Astrocyte (in vitro differentiated cells and primary cell): ENCODE measurements around the gene GLYATL1B. TPM values are rescaled to one million over a fixed set of nuclear protein-coding genes. Genes with fewer than 3 reads are reported as not detected.
"Not testable (repeated sequence)": the region's sequence is repeated elsewhere in the genome, so short reads cannot be mapped to it uniquely, and the experiment has no call there.

Experiments
- DNase-seq: peaks from one replicate; pipeline ENCODE4 v3.0.0-alpha.2; 2010; ENCODE audit warnings: low read depth
- FAIRE-seq: peaks from 2 replicates; lab custom pipeline; 2011; peaks lifted over from hg19 to GRCh38; lab: Jason Lieb, UNC
- H2AFZ ChIP-seq: 2 replicates; pipeline ENCODE4 v1.6.0; 2012; ENCODE audit warnings: low read depth, low read length, inconsistent platforms
- H3K27ac ChIP-seq: 2 replicates; pipeline ENCODE4 v1.5.1; 2011; ENCODE audit warnings: low read depth, low read length, inconsistent platforms
- H3K27me3 ChIP-seq: 2 replicates; pipeline ENCODE4 v1.6.0; 2011; ENCODE audit warnings: low read length, inconsistent platforms; ENCODE audit not compliant: insufficient read depth
- H3K36me3 ChIP-seq: 2 replicates; pipeline ENCODE4 v1.5.1; 2011; ENCODE audit warnings: low read length, inconsistent platforms; ENCODE audit not compliant: insufficient read depth
- H3K4me1 ChIP-seq: 2 replicates; pipeline ENCODE4 v1.5.1; 2011; ENCODE audit warnings: low read length, inconsistent platforms; ENCODE audit not compliant: insufficient read depth
- H3K4me2 ChIP-seq: 2 replicates; pipeline ENCODE4 v1.6.0; 2012; ENCODE audit warnings: low read length, inconsistent platforms
- H3K4me3 ChIP-seq: 2 replicates; pipeline ENCODE4 v1.5.1; 2011; ENCODE audit warnings: low read depth, mild to moderate bottlenecking, low read length, inconsistent platforms; ENCODE audit not compliant: insufficient read depth
- H3K79me2 ChIP-seq: 2 replicates; pipeline ENCODE4 v1.6.0; 2012; ENCODE audit warnings: mild to moderate bottlenecking, low read length, inconsistent platforms; ENCODE audit not compliant: insufficient read depth
- H3K9ac ChIP-seq: 2 replicates; pipeline ENCODE4 v1.6.0; 2012; ENCODE audit warnings: mild to moderate bottlenecking, low read length, inconsistent platforms
- H3K9me3 ChIP-seq: 2 replicates; pipeline ENCODE4 v1.5.1; 2012; ENCODE audit warnings: low read depth, mild to moderate bottlenecking, low read length, inconsistent platforms; ENCODE audit not compliant: insufficient read depth
- H4K20me1 ChIP-seq: 2 replicates; pipeline ENCODE4 v1.6.0; 2012; ENCODE audit warnings: low read length, inconsistent platforms; ENCODE audit not compliant: insufficient read depth
- H3K27ac Mint-ChIP-seq: one replicate; pipeline ENCODE4 v1.8.0; 2021; ENCODE audit warnings: mild to moderate bottlenecking, mixed read lengths; ENCODE audit not compliant: unreplicated experiment
- H3K27me3 Mint-ChIP-seq: one replicate; pipeline ENCODE4 v1.8.0; 2021; ENCODE audit warnings: low read depth, mixed read lengths; ENCODE audit not compliant: unreplicated experiment
- H3K36me3 Mint-ChIP-seq: one replicate; pipeline ENCODE4 v1.8.0; 2021; ENCODE audit warnings: low read depth, mixed read lengths; ENCODE audit not compliant: unreplicated experiment
- H3K4me1 Mint-ChIP-seq: one replicate; pipeline ENCODE4 v1.8.0; 2021; ENCODE audit warnings: low read depth, mixed read lengths; ENCODE audit not compliant: unreplicated experiment
- H3K4me3 Mint-ChIP-seq: one replicate; pipeline ENCODE4 v1.8.0; 2021; ENCODE audit warnings: mild to moderate bottlenecking, moderate library complexity, mixed read lengths; ENCODE audit not compliant: unreplicated experiment
- H3K9me3 Mint-ChIP-seq: one replicate; pipeline ENCODE4 v1.8.0; 2021; ENCODE audit warnings: mild to moderate bottlenecking, mixed read lengths; ENCODE audit not compliant: unreplicated experiment
- EZH2 ChIP-seq: IDR thresholded peaks from 2 replicates; pipeline ENCODE4 v1.6.1; 2012; ENCODE audit warnings: mild to moderate bottlenecking, low read length, inconsistent platforms; ENCODE audit not compliant: insufficient read depth
- total RNA-seq: library from RNA; stranded (reverse); gene quantifications from 2 replicates; pipeline ENCODE4 v1.2.1, GENCODE V29; 2021
- TF ChIP-seq, protein P1 (sequence below): IDR thresholded peaks from 2 replicates; pipeline ENCODE4 v1.5.1; 2011; ENCODE audit warnings: low read depth, mild to moderate bottlenecking, inconsistent platforms, low read length, moderate library complexity; ENCODE audit not compliant: insufficient read depth

GLYATL1B gene
- total RNA-seq, 1 donor from 2014 or later, result not detected

DNA sequence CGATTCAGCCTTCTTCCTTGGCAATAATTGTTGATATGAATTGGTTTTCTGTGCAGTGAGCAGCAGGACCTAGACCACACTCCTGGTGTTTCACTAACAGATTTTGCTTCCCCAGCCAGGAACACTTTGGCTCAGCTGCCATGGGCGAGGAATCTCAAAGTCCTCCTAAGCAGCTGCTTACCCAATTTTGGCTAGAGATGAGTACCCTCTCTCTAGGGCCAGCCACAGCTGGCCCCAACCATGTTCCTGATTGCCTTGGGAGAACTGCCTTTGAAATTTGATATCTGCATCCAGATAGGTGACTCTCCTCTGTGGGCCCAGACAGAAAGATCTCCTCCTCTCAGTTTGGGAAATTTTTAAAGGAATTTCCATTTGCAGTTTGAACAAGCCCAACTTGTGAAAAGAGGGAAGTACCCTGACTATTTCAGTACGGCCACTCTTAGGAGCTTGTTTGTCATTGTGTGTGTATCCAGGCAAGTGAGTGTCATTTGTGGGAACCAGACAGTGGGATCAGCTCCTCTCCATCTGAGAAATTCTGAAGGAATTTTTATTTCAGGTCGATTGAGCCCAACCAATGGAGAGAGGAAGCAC, 4.6 kb upstream of the GLYATL1B start:
- not testable (repeated sequence) for H3K4me1 ChIP-seq, H4K20me1 ChIP-seq, H3K36me3 Mint-ChIP-seq, DNase-seq, H3K27ac Mint-ChIP-seq, H2AFZ ChIP-seq, H3K9me3 Mint-ChIP-seq, H3K9me3 ChIP-seq, H3K4me1 Mint-ChIP-seq, H3K4me2 ChIP-seq, H3K27me3 ChIP-seq, H3K4me3 Mint-ChIP-seq, H3K4me3 ChIP-seq, H3K79me2 ChIP-seq, H3K9ac ChIP-seq, H3K36me3 ChIP-seq, H3K27ac ChIP-seq, FAIRE-seq
- H3K27me3 Mint-ChIP-seq, result peaks cover 23% of the 10 kb centered on the region

DNA sequence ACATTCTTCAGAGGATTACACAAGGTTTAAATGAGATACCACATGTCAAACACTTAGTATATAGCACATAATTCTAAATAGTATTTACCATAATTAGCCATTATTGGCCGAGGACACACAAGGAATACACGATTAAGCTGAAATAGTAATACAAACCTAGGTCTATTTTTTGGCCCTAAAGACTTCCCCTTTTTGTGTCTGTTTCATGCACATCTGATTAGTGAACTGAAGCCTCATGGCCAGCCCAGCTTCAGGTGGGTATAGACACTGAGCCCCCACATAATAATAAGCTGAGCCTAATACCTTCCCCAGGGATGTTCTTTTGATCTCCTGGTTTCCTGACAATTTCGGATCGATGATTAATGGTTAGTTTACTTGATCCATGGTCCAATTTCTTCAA, 2.1 kb downstream of the GLYATL1B start:
- H3K4me1 Mint-ChIP-seq, result no peaks in the 10 kb centered on the region
- FAIRE-seq, result no peak

DNA sequence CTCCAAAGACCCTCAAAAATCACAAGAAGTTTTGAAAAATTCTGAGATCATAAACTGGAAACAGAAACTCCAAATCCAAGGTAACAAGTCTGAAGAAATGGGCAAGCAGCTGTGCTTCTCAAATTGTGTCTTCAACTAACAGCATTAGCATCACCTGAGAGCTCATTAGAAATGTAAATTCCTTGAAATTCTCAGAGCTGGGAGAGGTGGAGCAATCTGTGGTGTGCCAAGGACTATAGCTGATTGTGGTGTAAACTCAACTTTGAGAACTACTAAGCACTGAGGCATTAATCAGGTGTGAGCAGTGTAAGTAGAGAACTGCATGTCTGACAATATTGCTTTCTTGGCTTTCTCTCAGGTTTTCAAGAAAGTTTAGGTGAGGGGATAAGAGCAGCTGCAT, 7.5 kb downstream of the GLYATL1B start:
- H2AFZ ChIP-seq, DNase-seq, H3K4me1 Mint-ChIP-seq, H3K9ac ChIP-seq, H3K27ac Mint-ChIP-seq, H3K9me3 ChIP-seq, H3K27me3 Mint-ChIP-seq, H3K27ac ChIP-seq, H3K27me3 ChIP-seq, H3K4me2 ChIP-seq, H3K36me3 ChIP-seq, H3K36me3 Mint-ChIP-seq, FAIRE-seq, H3K9me3 Mint-ChIP-seq, H4K20me1 ChIP-seq, H3K4me3 ChIP-seq, H3K4me1 ChIP-seq, H3K79me2 ChIP-seq, H3K4me3 Mint-ChIP-seq: not testable (repeated sequence)

More for the DNA sequence above, 2.1 kb downstream of the GLYATL1B start:
- Histone ChIP-seq H3K27ac (no peak overlapping the region), H4K20me1 (no peaks in the 10 kb centered on the region), H3K4me3 (no peak overlapping the region), H3K9me3 (no peaks in the 10 kb centered on the region), H3K79me2 (no peaks in the 10 kb centered on the region), H2AFZ (no peak overlapping the region), H3K9ac (no peak overlapping the region), H3K36me3 (no peaks in the 10 kb centered on the region), H3K27me3 (no peaks in the 10 kb centered on the region), H3K4me2 (no peak overlapping the region), H3K4me1 (no peaks in the 10 kb centered on the region)
- H3K27me3 Mint-ChIP-seq, result peaks cover 9% of the 10 kb centered on the region
- H3K4me3 Mint-ChIP-seq, result no peak overlapping the region
- no peak overlapping the region for H3K27ac Mint-ChIP-seq
- H3K36me3 Mint-ChIP-seq, result no peaks in the 10 kb centered on the region
- DNase-seq, result no peak
- TF ChIP-seq, protein P1, sequence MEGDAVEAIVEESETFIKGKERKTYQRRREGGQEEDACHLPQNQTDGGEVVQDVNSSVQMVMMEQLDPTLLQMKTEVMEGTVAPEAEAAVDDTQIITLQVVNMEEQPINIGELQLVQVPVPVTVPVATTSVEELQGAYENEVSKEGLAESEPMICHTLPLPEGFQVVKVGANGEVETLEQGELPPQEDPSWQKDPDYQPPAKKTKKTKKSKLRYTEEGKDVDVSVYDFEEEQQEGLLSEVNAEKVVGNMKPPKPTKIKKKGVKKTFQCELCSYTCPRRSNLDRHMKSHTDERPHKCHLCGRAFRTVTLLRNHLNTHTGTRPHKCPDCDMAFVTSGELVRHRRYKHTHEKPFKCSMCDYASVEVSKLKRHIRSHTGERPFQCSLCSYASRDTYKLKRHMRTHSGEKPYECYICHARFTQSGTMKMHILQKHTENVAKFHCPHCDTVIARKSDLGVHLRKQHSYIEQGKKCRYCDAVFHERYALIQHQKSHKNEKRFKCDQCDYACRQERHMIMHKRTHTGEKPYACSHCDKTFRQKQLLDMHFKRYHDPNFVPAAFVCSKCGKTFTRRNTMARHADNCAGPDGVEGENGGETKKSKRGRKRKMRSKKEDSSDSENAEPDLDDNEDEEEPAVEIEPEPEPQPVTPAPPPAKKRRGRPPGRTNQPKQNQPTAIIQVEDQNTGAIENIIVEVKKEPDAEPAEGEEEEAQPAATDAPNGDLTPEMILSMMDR, result no peak
- no peak for TF ChIP-seq EZH2
- no peaks in the 10 kb centered on the region for H3K9me3 Mint-ChIP-seq

DNA sequence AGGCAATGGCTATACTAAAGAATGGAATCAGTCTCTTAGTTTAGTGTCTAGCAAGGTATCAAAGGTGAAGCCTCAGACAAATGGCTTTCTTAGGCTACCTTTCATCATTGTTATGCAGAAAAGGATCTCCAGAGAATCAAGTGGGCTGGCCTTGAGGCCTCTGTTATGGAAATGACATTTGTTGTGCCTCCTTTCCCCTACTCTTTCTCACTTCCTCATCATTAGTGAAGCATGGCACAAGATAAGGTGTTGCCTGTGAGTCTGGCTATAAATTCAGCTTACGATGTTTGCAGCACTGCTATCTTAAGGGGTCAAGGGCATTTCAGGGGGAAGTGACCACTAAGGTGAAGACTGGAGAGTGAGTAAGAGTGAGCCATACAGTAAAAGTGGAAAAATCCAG, 9.1 kb downstream of the GLYATL1B start:
- H2AFZ ChIP-seq, H3K4me3 ChIP-seq, H3K27ac Mint-ChIP-seq, DNase-seq, H3K9ac ChIP-seq, H3K4me3 Mint-ChIP-seq, H3K4me1 ChIP-seq, H3K9me3 Mint-ChIP-seq, H3K27ac ChIP-seq, H3K4me2 ChIP-seq, FAIRE-seq, H3K79me2 ChIP-seq, H3K36me3 Mint-ChIP-seq, H3K4me1 Mint-ChIP-seq, H4K20me1 ChIP-seq, H3K27me3 ChIP-seq, H3K36me3 ChIP-seq, H3K9me3 ChIP-seq: not testable (repeated sequence)
- peaks cover 12% of the 10 kb centered on the region for H3K27me3 Mint-ChIP-seq

DNA sequence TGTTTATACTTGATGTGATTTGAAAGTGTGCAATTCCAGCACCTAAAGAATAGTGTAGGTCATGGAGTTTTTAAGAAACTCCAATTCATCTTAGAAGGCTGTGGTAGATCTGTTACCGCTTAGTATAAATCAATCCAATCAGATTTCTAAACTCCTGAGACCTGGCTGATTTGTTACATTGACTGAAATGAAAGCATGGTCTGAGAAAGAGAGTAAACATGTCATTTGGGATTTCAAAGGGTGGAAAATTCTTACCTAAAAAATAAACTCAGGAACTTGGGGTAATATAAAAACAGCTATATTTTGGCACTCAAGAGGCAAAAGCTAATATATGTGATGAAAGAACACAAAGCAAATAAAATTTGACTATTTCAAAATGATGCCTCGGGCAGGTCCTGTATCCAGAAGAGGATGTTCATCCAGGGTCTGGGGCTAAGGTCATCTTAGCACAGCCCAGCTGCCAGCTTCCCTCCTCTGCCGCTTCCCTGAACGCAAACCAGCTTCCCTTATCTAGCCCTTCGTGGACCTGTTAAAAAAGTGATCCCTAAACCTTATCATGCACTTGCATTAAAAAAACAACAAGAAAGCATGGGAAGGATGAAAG, 10.0 kb downstream of the GLYATL1B start:
- not testable (repeated sequence) for DNase-seq, H3K4me1 Mint-ChIP-seq, H3K27ac Mint-ChIP-seq

More for the DNA sequence above, 10.0 kb downstream of the GLYATL1B start:
- H3K27me3 Mint-ChIP-seq, result peaks cover 12% of the 10 kb centered on the region
- not testable (repeated sequence) for H3K27me3 ChIP-seq, H4K20me1 ChIP-seq, H3K9me3 ChIP-seq, H3K4me3 Mint-ChIP-seq, H3K4me1 ChIP-seq, H3K27ac ChIP-seq, H3K36me3 ChIP-seq, H3K9ac ChIP-seq, H2AFZ ChIP-seq, H3K9me3 Mint-ChIP-seq, H3K36me3 Mint-ChIP-seq, H3K4me2 ChIP-seq, FAIRE-seq, H3K4me3 ChIP-seq, H3K79me2 ChIP-seq
